G401.6 (cell line): ENCODE results near the gene OR5AK2.
"Not testable (repeated sequence)": the region's sequence is repeated elsewhere in the genome, so short reads cannot be mapped to it uniquely, and the experiment has no call there.

Experiments
- FAIRE-seq: peaks from 2 replicates; lab custom pipeline; 2012; peaks lifted over from hg19 to GRCh38; lab: Jason Lieb, UNC

The OR5AK2 gene, protein sequence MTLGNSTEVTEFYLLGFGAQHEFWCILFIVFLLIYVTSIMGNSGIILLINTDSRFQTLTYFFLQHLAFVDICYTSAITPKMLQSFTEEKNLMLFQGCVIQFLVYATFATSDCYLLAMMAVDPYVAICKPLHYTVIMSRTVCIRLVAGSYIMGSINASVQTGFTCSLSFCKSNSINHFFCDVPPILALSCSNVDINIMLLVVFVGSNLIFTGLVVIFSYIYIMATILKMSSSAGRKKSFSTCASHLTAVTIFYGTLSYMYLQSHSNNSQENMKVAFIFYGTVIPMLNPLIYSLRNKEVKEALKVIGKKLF

DNA sequence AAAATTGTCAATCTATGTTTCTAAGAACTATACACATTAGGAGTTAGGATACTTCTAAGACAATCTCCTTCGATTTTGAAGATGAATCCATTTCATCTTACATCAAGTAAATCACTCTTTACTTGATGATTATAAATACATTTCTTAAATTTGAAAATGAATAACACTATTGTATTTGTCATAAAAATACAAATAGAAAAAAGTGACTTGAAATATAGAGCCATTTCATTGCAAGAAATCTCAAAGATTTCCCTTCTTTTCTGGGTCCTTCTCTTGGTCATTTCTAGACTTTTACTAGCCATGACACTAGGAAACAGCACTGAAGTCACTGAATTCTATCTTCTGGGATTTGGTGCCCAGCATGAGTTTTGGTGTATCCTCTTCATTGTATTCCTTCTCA lies at the start of gene OR5AK2:
OR5AK2 (plus strand) TSS at position 301 of the 400 bp plus-strand sequence; CDS start at position 301, 0 bp downstream.
- no peak for FAIRE-seq

DNA sequence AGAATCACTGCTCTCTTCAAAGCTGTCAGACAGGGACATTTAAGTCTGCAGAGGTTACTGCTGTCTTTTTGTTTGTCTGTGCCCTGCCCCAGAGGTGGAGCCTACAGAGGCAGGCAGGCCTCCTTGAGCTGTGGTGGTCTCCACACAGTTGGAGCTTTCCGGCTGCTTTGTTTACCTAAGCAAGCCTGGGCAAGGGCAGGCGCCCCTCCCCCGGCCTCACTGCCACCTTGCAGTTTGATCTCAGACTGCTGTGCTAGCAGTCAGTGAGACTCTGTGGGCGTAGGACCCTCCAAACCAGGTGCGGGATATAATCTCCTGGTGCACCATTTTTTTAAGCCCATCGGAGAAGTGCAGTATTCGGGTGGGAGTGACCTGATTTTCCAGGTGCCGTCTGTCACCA lies 43.2 kb upstream of the OR5AK2 start:
- FAIRE-seq: not testable (repeated sequence)

DNA sequence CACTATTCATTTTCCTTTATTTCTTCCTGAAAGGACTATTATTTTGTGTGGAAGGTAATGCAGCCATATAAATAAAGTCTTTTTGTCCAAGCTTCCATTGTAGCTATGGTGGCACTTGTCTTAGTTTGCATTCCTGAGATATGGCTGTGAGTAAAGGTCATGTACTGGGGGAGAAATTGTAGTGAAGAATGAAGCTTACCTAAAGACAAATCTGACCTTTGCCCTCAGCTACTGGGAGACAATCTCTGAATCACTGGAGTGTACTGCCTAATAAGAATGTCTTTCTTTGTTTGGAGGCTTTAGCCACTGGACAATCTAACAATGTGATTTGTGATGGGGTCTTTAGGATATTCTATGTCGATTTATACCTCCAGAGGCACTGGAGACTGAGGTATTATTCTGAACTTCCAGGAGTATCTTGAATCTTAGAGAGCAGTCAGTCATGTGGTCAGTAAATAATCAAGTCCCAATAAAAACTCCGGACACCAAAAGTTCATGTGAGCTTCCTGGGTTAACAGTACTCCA lies 39.7 kb upstream of the OR5AK2 start:
- FAIRE-seq: no peak

DNA sequence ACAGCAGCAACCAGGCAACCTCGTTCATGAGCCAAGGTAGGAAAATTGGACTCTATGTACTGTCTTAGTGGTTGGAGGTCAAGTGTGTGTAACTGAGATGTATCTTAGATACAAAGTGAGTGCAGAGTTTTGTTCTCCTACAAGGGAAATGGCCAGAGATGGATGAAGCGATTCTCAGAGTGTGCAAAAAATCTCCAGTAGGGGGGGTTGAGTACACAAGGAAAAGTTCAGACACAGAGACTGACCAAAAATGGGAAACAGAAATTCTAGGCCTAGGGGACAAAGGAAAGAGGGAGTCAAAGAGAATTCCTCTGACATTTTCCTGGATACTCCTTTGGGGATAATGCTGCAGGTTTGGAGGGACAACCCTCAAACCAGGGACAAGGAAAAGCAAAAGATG lies 38.2 kb upstream of the OR5AK2 start:
- no peak for FAIRE-seq

DNA sequence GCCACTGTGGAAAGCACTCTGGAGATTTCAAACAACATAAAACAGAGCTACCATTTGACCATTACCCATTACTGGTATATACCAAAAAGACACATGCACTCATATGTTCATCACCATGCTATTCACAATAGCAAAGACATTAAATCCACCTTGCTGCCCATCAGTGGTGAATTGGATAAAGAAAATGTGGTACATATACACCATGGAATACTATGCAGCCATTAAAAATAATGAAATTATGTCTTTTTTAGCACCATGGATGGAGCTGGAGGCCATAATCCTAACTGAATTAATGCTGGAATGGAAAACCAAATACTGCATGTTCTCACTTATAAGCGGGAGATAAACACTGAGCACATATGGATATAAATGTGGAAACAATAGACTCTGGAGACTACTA lies 34.8 kb upstream of the OR5AK2 start:
- not testable (repeated sequence) for FAIRE-seq

DNA sequence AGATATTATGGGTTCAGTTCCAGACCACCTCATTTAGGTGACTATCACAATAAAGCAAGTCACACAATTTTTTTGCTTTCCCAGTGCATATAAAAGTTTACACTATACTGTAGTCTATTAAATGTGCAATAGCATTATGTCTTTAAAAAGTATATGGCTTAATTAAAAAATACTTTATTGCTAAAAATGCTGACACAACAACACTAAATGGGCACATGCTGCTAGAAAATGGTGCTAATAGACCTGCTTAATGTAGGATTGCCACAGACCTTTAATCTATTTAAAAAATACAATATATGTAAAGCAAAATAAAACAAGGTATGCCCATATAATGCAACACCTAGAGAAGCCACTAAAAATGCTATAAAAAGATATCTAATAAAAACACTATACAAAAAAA lies 27.1 kb upstream of the OR5AK2 start:
- no peak for FAIRE-seq

DNA sequence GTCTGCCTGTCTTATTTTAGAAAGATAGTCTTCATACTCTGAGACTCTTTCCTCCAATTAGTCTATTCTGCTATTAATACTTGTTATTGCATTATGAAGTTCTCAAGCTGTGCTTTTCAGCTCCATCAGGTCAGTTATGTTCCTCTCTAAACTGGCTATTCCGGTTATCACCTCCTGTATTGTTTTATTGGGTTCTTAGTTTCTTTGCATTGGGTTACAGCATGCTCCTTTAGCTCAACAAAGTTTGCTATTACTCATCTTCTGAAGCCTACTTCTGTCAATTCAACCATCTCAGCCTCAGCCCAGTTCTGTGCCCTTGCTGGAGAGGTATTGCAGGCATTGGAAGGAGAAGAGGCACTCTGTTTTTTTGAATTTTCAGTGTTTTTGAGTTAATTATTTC lies 21.0 kb upstream of the OR5AK2 start:
- FAIRE-seq: no peak

DNA sequence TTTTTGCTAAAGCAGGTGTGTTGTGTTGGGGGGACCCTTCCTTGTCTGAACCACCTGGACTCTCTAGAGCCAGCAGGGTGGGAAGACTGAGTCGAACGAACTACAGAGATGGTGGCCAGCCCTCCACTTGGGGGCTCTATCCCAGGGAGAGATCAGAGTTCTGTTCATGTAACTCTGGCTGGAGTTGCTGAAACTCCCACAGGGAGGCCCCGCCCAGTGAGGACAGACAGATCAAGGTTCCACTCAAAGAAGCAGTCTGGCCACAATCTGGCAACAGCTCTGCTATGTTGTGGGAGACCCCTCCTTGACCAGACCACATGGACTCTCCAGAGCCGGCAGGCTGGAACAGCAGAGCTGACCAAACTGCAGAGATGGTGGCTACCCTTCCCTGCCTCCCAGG lies 20.2 kb upstream of the OR5AK2 start:
- FAIRE-seq: no peak

DNA sequence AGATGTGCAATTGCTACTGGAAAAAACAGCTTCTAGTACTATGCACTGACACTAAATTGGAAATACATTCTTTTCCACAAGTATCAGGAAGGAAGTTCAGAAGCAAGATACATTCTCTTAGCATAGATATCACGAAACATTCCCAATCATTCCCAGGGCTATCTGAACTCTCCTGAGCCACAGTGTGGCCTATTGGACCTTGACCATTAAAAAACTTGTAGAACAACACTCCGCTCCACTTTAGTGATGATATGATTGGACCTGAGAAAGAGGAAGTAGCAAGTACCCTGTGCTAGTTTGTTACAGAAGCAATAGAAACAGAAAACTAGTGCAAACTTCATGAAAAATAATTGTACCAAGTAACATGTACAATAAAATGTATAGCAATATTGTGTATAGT lies 11.4 kb upstream of the OR5AK2 start:
- no peak for FAIRE-seq

DNA sequence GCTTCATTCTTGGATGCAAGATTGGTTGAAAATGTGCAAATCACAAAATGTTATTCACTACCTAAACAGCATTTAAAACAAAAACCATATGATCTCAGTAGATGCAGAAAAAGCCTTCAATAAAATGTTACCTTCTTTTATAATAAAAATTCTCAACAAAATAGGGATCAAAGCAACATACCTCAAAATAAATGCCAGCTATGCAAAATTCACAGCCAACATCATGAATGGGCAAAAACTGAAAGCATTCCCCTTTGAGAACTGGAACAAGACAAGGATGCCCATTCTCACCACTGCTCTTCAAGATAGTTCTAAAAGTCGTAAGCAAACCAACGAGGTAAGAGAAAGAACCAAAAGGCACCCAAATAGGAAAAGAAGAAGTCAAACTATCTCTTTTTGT lies 2.0 kb downstream of the OR5AK2 start:
- FAIRE-seq: no peak

DNA sequence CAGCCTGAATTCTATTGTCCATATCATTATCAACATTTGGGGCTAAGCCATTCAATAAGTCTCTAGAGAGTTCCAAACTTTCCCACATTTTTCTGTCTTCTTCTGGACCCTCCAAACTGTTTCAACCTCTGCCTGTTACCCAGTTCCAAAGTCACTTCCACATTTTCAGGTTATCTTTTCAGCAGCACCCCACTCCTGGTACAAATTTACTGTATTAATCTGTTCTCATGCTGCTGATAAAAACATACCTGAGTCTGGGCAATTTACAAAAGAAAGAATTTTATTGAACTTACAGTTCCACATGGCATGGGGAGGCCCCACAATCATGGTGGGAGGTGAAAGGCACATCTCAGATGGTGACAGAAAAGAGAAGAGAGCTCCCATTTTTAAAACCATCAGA lies 5.8 kb downstream of the OR5AK2 start:
- no peak for FAIRE-seq

DNA sequence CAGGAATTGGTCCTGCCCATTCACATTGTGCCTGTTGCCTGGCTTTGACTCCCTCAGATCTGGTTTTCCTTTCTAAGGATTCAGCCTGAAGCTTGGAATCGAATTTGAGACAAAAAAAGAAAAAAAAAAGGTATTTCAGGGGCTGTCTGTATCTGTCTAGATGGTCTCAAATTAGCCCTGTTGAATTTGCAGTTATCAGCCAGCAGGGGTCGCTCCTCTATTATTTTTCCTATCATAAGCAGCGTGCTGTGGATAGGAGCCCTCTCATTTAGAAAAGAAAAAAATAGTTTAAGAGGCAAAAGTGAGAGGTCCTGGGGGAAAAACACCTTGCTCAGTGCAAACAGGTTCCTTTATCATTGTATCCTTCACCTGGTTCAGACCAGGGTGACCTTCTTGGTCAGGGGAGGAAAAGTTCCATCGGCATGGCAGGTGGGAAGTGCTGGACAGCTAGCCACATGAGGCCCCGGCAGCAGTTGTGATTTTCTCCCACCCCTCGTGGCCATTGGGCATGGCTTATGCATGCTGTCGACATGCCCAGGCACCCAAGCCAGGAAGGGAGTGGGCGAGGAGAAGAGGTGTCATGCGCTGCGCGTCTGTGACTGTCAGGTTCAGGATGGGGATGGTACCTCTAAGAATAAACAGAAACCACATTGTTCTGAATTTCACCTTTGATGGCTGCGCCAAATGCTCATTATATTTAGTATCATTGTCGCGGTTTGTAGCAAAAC lies 13.1 kb downstream of the OR5AK2 start:
- FAIRE-seq: no peak

DNA sequence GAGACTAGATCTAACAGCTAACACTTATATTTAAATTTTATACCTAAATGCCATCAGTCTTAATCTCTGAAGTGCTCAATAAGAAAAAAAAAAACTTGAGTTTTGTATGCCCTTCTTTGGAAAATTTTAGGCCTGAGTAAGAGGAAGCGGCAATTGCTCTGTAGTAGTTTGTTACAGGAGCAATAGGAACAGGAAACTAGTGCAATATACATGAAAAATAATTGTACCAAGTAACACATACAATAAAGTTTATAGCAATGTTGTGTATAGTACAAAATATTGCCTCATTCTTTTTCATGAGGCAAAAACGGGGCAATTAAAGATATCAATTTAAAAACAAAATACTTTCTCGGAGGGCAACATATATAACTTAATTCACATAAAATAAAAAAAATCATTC lies 19.7 kb downstream of the OR5AK2 start:
- no peak for FAIRE-seq

DNA sequence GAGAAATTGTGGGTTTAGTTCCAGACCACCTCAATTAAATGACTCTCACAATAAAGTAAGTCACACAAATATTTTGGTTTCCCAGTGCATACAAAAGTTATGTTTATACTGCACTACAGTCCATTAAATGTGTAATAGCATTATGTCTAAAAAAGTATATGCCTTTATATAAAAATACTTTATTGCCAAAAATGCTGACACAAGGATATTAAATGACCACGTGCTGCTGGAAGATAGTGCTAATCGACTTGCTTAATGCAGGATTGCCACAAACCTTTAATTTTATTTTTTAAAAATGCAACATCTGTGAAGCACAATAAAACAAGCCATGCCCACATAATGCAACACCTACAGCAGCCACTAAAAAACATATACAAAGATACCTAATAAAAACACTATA lies 27.0 kb downstream of the OR5AK2 start:
- no peak for FAIRE-seq

DNA sequence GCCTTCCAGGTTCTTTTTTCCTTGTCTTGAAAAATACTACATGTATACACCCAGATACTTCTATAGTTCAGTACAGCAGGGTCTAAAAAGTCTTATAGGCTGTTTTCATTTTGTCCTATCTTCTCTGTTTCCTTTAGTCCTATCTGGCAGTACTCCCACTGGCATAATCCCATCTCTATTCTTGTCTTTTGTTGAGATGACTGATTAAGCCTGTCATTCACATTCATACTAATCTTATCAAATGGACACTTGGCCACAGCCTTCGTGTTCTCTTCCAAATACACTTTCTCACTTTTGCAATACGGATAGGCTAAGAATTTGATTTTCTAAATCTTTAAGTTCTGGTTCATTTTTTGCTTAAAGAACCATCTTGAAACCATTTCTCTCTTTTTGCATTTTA lies 42.8 kb downstream of the OR5AK2 start:
- no peak for FAIRE-seq
